SH-SY5Y (cell line): ENCODE results near the gene SLC23A2.

Source experiments
- GATA2 ChIP-seq: IDR thresholded peaks from 2 replicates; pipeline ENCODE4 v1.6.1; 2011; ENCODE audit warnings: mild to moderate bottlenecking, low read depth, low read length
- GATA3 ChIP-seq: IDR thresholded peaks from 2 replicates; pipeline ENCODE4 v1.6.1; 2011; ENCODE audit warnings: low read depth, mild to moderate bottlenecking, low read length, moderate library complexity

- TF ChIP-seq GATA2: no peak
- TF ChIP-seq GATA3: no peak
Measured at GRCh38 chr20:5030348-5031205, 29.3 kb upstream of the SLC23A2 start.
